Stimulated activated CD8-positive, alpha-beta memory T cell treated with anti-CD3 and anti-CD28 coated beads, Interleukin-2, amount 100 ng/mL, for 1 hour (primary cell): ENCODE measurements around the gene SAFB2.

ENCODE experiments used
- DNase-seq, 2 donors: peaks; one replicate each; pipeline ENCODE4 v3.0.0-alpha.2; 2020; ENCODE audit warnings: low read depth in 2 of 2

SAFB2 gene

GRCh38 chr19:5579697-5580096, 42.9 kb downstream of the SAFB2 start:
- DNase-seq = no peak

- no peak for DNase-seq
Observed at GRCh38 chr19:5579286-5579685, 43.3 kb downstream of the SAFB2 start.

GRCh38 chr19:5578097-5578846, 44.3 kb downstream of the SAFB2 start:
- peak; percentile 50 for DNase-seq

GRCh38 chr19:5575590-5575989, 47.0 kb downstream of the SAFB2 start:
- DNase-seq = no peak

GRCh38 chr19:5572556-5573286, 49.9 kb downstream of the SAFB2 start:
- DNase-seq = no peak

GRCh38 chr19:5571777-5572176, 50.8 kb downstream of the SAFB2 start:
- DNase-seq = no peak

- no peak for DNase-seq
Observed at GRCh38 chr19:5567970-5568407, 54.6 kb downstream of the SAFB2 start.

GRCh38 chr19:5567360-5567969, 55.1 kb downstream of the SAFB2 start, which contains the start of gene TINCR:
TSS of gene TINCR (minus strand) at chr19:5567953.
- no peak for DNase-seq

- no peak for DNase-seq
Observed at GRCh38 chr19:5564930-5565329, 57.6 kb downstream of the SAFB2 start.

- no peak for DNase-seq
Observed at GRCh38 chr19:5563935-5564612, 58.5 kb downstream of the SAFB2 start.

GRCh38 chr19:5563008-5563431, 59.6 kb downstream of the SAFB2 start:
- DNase-seq = no peak

GRCh38 chr19:5562280-5562679, 60.3 kb downstream of the SAFB2 start:
- DNase-seq = no peak

- DNase-seq = no peak
Observed at GRCh38 chr19:5561559-5561958, 61.0 kb downstream of the SAFB2 start.

- DNase-seq = no peak
Observed at GRCh38 chr19:5560156-5560555, 62.4 kb downstream of the SAFB2 start.

GRCh38 chr19:5559804-5560133, 62.8 kb downstream of the SAFB2 start:
- DNase-seq = no peak

GRCh38 chr19:5558101-5558621, 64.4 kb downstream of the SAFB2 start:
- no peak for DNase-seq

- no peak for DNase-seq
Observed at GRCh38 chr19:5557691-5558090, 64.9 kb downstream of the SAFB2 start.

- DNase-seq = no peak
Observed at GRCh38 chr19:5554828-5555227, 67.7 kb downstream of the SAFB2 start.

- DNase-seq = no peak
Observed at GRCh38 chr19:5553892-5554291, 68.7 kb downstream of the SAFB2 start.

GRCh38 chr19:5547881-5548280, 74.7 kb downstream of the SAFB2 start:
- no peak for DNase-seq

- no peak for DNase-seq
Observed at GRCh38 chr19:5545984-5546383, 76.6 kb downstream of the SAFB2 start.

GRCh38 chr19:5545051-5545450, 77.5 kb downstream of the SAFB2 start:
- DNase-seq = no peak
